ENCODE data around the gene OR6Y1. TPM values are rescaled to one million over a fixed set of nuclear protein-coding genes. Genes with fewer than 3 reads are reported as not detected.

Gene OR6Y1
- polyA plus RNA-seq, 1 donor (not counting 4 experiments of a cell fraction or from before 2014, with no cell fraction given): not detected

DNA sequence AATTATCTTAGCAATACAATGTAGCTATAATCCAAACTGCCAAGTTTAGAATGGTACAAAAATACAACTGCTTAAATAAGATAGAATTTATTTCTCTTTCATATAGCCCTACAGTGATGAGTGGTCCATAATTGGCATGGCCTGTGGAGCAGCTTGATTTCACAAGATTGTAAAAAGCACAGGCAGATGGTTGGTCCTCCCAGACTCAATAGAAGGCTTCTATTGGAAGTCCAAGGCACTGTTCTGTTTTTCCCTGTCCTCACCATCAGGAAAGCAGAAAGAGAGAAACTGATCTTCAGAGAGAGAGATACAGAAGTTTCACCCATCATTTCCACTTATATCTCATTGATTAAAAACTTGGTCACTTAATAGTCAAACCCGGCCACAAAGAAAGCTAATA, 18.0 kb upstream of the OR6Y1 start:
- TF ChIP-seq EZH2 (IDR thresholded peaks at IDR 0.05; ENCODE audit: low read length): no peak
- TF ChIP-seq, protein P1, sequence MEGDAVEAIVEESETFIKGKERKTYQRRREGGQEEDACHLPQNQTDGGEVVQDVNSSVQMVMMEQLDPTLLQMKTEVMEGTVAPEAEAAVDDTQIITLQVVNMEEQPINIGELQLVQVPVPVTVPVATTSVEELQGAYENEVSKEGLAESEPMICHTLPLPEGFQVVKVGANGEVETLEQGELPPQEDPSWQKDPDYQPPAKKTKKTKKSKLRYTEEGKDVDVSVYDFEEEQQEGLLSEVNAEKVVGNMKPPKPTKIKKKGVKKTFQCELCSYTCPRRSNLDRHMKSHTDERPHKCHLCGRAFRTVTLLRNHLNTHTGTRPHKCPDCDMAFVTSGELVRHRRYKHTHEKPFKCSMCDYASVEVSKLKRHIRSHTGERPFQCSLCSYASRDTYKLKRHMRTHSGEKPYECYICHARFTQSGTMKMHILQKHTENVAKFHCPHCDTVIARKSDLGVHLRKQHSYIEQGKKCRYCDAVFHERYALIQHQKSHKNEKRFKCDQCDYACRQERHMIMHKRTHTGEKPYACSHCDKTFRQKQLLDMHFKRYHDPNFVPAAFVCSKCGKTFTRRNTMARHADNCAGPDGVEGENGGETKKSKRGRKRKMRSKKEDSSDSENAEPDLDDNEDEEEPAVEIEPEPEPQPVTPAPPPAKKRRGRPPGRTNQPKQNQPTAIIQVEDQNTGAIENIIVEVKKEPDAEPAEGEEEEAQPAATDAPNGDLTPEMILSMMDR (optimal IDR thresholded peaks at IDR 0.05 in 1 of 3, IDR thresholded peaks at IDR 0.05 in 1 of 3, conservative IDR thresholded peaks at IDR 0.05 in 1 of 3; ENCODE audit: extremely low read depth in 1 of 3, insufficient read depth in 2 of 3, low read length in 3 of 3): no peak
- Histone ChIP-seq H3K4me2 (ENCODE audit: control insufficient read depth, extremely low read depth, insufficient read depth, low read depth, low read length) (no peak overlapping the region), H3K27me3 (ENCODE audit: control insufficient read depth, extremely low read depth, insufficient read depth, low read length) (no peaks in the 10 kb centered on the region), H4K20me1 (ENCODE audit: control insufficient read depth, extremely low read depth, insufficient read depth, low read length) (no peaks in the 10 kb centered on the region), H3K9me1 (ENCODE audit: control insufficient read depth, extremely low read depth, insufficient read depth, low read length) (no peaks in the 10 kb centered on the region), H3K4me1 (ENCODE audit: control insufficient read depth, extremely low read depth, insufficient read depth, low read length) (no peaks in the 10 kb centered on the region), H3K9me3 (ENCODE audit: control insufficient read depth, low read depth, low read length) (no peaks in the 10 kb centered on the region), H3K79me2 (ENCODE audit: control insufficient read depth, insufficient read depth, low read length) (no peaks in the 10 kb centered on the region), H2AFZ (ENCODE audit: control insufficient read depth, low read length) (no peak overlapping the region), H3K4me3 (ENCODE audit: control insufficient read depth in 2 of 3, extremely low read depth in 1 of 3, insufficient read depth in 2 of 3, low read depth in 1 of 3, low read length in 3 of 3) (no peak overlapping the region), H3K27ac (ENCODE audit: control insufficient read depth, insufficient read depth, low read length) (no peak overlapping the region), H3K36me3 (ENCODE audit: control insufficient read depth in 2 of 2, extremely low read depth in 1 of 2, insufficient read depth in 2 of 2, low read length in 2 of 2) (no peaks in the 10 kb centered on the region), H3K9ac (ENCODE audit: control insufficient read depth, extremely low read depth, insufficient read depth, low read length) (no peak overlapping the region)
- FAIRE-seq (no peak), DNase-seq (ENCODE audit: low read depth, low spot score) (no peak)
- dilution Hi-C loops (cut with MboI; ENCODE audit: extremely low pct_ligation_motif_present, low sequenced_read_pairs): no loop called here

DNA sequence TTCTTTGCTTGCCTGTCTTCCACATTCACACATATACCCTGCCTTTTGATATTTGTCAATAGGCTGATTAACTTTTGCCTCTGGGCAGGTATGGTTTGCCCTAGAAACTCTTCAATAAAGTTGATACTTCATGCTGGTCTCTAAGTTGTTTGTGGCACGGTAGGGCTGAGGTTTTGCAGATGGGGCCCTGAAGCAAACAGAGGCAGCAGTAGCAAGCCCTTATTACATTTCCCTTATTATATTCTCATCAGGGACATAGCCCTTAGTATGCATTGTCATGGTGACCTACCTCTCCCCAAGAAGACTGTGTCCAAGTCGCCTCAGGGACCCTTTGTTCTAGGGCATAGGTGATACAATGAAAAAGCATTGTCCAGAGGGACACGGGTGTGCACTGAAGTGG, 16.3 kb upstream of the OR6Y1 start, which contains the start of gene OR6P1:
Gene OR6P1 (minus strand): TSS at position 101 of the 400 bp plus-strand sequence. CDS start 6,976 bp downstream, outside the sequence.
- DNase-seq (ENCODE audit: low read depth, low spot score): no peak
- no peaks in the 10 kb centered on the region for H3K79me2 ChIP-seq (ENCODE audit: control insufficient read depth, insufficient read depth, low read length)
- no peaks in the 10 kb centered on the region for H3K36me3 ChIP-seq (ENCODE audit: control insufficient read depth in 2 of 2, extremely low read depth in 1 of 2, insufficient read depth in 2 of 2, low read length in 2 of 2)
- dilution Hi-C loops (cut with MboI; ENCODE audit: extremely low pct_ligation_motif_present, low sequenced_read_pairs): no loop called here
- H4K20me1 ChIP-seq (ENCODE audit: control insufficient read depth, extremely low read depth, insufficient read depth, low read length): no peaks in the 10 kb centered on the region
- no peak within 1 kb of the TSS for H3K4me2 ChIP-seq (ENCODE audit: control insufficient read depth, extremely low read depth, insufficient read depth, low read depth, low read length)
- H3K27me3 ChIP-seq (ENCODE audit: control insufficient read depth, extremely low read depth, insufficient read depth, low read length): no peaks in the 10 kb centered on the region
- H3K9me1 ChIP-seq (ENCODE audit: control insufficient read depth, extremely low read depth, insufficient read depth, low read length): no peaks in the 10 kb centered on the region
- TF ChIP-seq EZH2 (IDR thresholded peaks at IDR 0.05; ENCODE audit: low read length): no peak
- TF ChIP-seq, protein P1 (optimal IDR thresholded peaks at IDR 0.05 in 1 of 3, IDR thresholded peaks at IDR 0.05 in 1 of 3, conservative IDR thresholded peaks at IDR 0.05 in 1 of 3; ENCODE audit: extremely low read depth in 1 of 3, insufficient read depth in 2 of 3, low read length in 3 of 3): no peak
- no peaks in the 10 kb centered on the region for H3K9me3 ChIP-seq (ENCODE audit: control insufficient read depth, low read depth, low read length)
- H3K27ac ChIP-seq (ENCODE audit: control insufficient read depth, insufficient read depth, low read length): no peak within 1 kb of the TSS
- FAIRE-seq: no peak
- no peak within 1 kb of the TSS for H2AFZ ChIP-seq (ENCODE audit: control insufficient read depth, low read length)
- no peak within 1 kb of the TSS for H3K4me3 ChIP-seq (ENCODE audit: control insufficient read depth in 2 of 3, extremely low read depth in 1 of 3, insufficient read depth in 2 of 3, low read depth in 1 of 3, low read length in 3 of 3)
- no peak within 1 kb of the TSS for H3K9ac ChIP-seq (ENCODE audit: control insufficient read depth, extremely low read depth, insufficient read depth, low read length)
- no peaks in the 10 kb centered on the region for H3K4me1 ChIP-seq (ENCODE audit: control insufficient read depth, extremely low read depth, insufficient read depth, low read length)

All from keratinocyte (primary cell).